ENCODE data around the gene HS6ST1. TPM values are rescaled to one million over a fixed set of nuclear protein-coding genes. Genes with fewer than 3 reads are reported as not detected.
A peak's percentile ranks its signal among the peaks of the same experiment; 100 is the strongest.

Gene HS6ST1
- total and polyA plus RNA-seq, 7 donors, result 13.6 to 90.9 (median 38.9) TPM

GRCh38 chr2:128309280-128310093 is 9.2 kb downstream of the HS6ST1 start:
- ATAC-seq, result peak; percentile 73 to 81 (median 78)
- H3K27ac ChIP-seq, result peak overlapping the region; percentile 81

GRCh38 chr2:128308889-128309279 is 9.8 kb downstream of the HS6ST1 start:
- Histone ChIP-seq H3K4me1 (peaks cover 86% of the 10 kb centered on the region), H3K9me3 (no peaks in the 10 kb centered on the region), H3K27ac (peak overlapping the region; percentile 81), H3K27me3 (ENCODE audit: insufficient read depth in 3 of 3, low read length in 2 of 3) (no peaks in the 10 kb centered on the region), H3K4me3 (peak overlapping the region; percentile 20), H3K36me3 (ENCODE audit: insufficient read depth in 1 of 2, low read depth in 1 of 2) (no peaks in the 10 kb centered on the region)
- WGBS, 3 donors, result 49 to 63% (median 55%) methylated on average over 2 of the region's 2 CpGs
- ATAC-seq (no peak), DNase-seq (no peak)
- intact Hi-C loops (cut with DNase I), result loop anchor here in 1 of 2 donors (5.0 kb wide), 1 partner anchor 117 kb away; no protein-coding TSS in a partner anchor
- no peak for TF ChIP-seq CTCF (IDR thresholded peaks at IDR 0.05)

More at GRCh38 chr2:128309280-128310093, 9.2 kb downstream of the HS6ST1 start:
- intact Hi-C loops (cut with DNase I), result loop anchor here in 1 of 2 donors (5.0 kb wide), 1 partner anchor 117 kb away; no protein-coding TSS in a partner anchor
- TF ChIP-seq CTCF (IDR thresholded peaks at IDR 0.05), result no peak
- H3K9me3 ChIP-seq, result no peaks in the 10 kb centered on the region
- H3K27me3 ChIP-seq (ENCODE audit: insufficient read depth in 3 of 3, low read length in 2 of 3), result no peaks in the 10 kb centered on the region
- H3K4me1 ChIP-seq, result peaks cover 86% of the 10 kb centered on the region
- H3K4me3 ChIP-seq, result peak overlapping the region; percentile 20
- H3K36me3 ChIP-seq (ENCODE audit: insufficient read depth in 1 of 2, low read depth in 1 of 2), result no peaks in the 10 kb centered on the region
- DNase-seq, result peak; percentile 80 to 88
- WGBS, 3 donors, result 29 to 32% (median 31%) methylated on average over 19 of the region's 19 CpGs

DNA sequence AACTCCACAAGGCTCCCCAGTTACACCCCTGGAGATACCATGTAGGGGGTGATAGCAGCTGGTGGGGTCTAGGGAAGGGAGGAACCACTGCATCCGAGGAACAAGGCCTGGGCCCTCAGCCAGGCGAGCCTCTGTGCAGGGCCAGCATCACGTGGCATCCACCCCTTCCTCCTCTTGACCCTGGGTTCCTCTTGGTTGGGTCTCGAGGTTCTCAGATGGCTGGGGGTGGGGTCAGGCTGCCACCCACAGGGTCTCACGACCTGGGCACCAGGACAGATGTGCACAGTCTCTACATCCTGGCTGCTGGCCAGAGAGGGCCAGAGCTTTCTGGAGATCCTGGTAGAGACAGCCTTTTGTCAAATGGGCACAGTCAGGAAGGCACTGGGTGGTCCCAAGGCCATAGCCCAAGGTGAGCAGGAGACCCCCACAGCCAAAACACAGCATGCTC is 10.4 kb downstream of the HS6ST1 start:
- TF ChIP-seq CTCF (IDR thresholded peaks at IDR 0.05), result no peak
- ATAC-seq (no peak), DNase-seq (peak; percentile 29 to 59)
- Histone ChIP-seq H3K27ac (peak overlapping the region; percentile 81), H3K9me3 (no peaks in the 10 kb centered on the region), H3K4me1 (peaks cover 87% of the 10 kb centered on the region), H3K36me3 (ENCODE audit: insufficient read depth in 1 of 2, low read depth in 1 of 2) (no peaks in the 10 kb centered on the region), H3K4me3 (no peak overlapping the region), H3K27me3 (ENCODE audit: insufficient read depth in 3 of 3, low read length in 2 of 3) (no peaks in the 10 kb centered on the region)
- WGBS, 3 donors, result 45 to 57% (median 48%) methylated on average over 3 to 5 of the region's 5 CpGs
- intact Hi-C loops (cut with DNase I), result loop anchor here in 1 of 2 donors (5.0 kb wide), 1 partner anchor 116 kb away; no protein-coding TSS in a partner anchor

DNA sequence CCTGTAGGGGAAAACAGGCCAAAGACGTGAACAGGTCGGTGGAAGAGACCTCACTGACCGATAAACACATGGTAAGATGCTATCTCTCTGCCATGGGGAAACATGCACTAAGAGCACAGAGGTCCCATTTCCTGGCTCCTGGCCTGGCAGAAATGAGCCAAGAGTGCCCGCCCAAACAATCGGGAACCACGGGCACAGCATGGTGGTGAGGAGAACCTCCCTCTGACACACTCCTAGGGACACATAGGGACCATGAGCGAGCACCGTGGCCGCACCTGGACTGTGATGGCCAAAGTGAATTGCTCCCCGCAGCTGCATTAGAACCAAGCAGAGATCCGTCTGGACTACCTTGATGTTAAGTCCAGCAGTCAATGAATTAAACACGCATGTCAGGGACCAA is 11.1 kb downstream of the HS6ST1 start:
- Histone ChIP-seq H3K4me1 (peaks cover 86% of the 10 kb centered on the region), H3K27me3 (ENCODE audit: insufficient read depth in 3 of 3, low read length in 2 of 3) (no peaks in the 10 kb centered on the region), H3K9me3 (no peaks in the 10 kb centered on the region), H3K36me3 (ENCODE audit: insufficient read depth in 1 of 2, low read depth in 1 of 2) (no peaks in the 10 kb centered on the region), H3K4me3 (no peak overlapping the region), H3K27ac (no peak overlapping the region)
- no peak for TF ChIP-seq CTCF (IDR thresholded peaks at IDR 0.05)
- DNase-seq (no peak), ATAC-seq (no peak)
- 80 to 89% (median 80%) methylated on average over 12 of the region's 12 CpGs for WGBS, 3 donors
- intact Hi-C loops (cut with DNase I), result loop anchor here in 1 of 2 donors (5.0 kb wide), 1 partner anchor 115 kb away; no protein-coding TSS in a partner anchor
